ENCODE data around the gene POT1.

GRCh38 chr7:124836173-124836572 lies 93.5 kb downstream of the POT1 start:
- TF ChIP-seq CTCF (conservative IDR thresholded peaks at IDR 0.05 in 1 of 2, IDR thresholded peaks at IDR 0.05 in 1 of 2; ENCODE audit: extremely low read depth in 1 of 2, insufficient read depth in 1 of 2, low read depth in 1 of 2, low read length in 2 of 2) (no peak), EZH2 (IDR thresholded peaks at IDR 0.05; ENCODE audit: borderline replicate concordance, low read length) (no peak)
